ENCODE data around the gene PRR23C. TPM values are rescaled to one million over a fixed set of nuclear protein-coding genes. Genes with fewer than 3 reads are reported as not detected.

PRR23C gene
- total and polyA plus RNA-seq, 8 donors: not detected

DNA sequence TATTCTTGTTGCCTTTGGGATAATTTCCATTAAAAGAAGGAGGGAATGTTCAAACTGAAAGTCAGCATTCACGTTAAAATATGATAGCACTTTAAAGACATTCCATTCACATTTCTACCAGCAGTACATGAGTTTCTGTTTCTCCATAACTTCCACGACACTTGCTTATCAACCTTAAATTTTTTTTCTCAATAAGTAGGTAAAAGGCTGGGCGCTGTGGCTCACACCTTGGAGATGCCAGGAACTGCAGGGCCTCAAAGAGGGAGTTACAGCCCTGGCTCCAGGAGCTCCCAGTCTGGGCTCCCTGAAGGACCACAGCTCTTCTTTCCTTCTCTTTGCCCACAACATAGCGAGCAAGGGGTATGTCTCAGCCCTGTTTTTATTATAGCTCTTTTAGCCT lies 42.9 kb upstream of the PRR23C start:
- Histone ChIP-seq H3K27me3 (peaks cover 0 to 8% (median 0%) of the 10 kb centered on the region in 3 donors), H3K9me3 (peaks cover 0 to 8% (median 6%) of the 10 kb centered on the region in 4 donors), H3K36me3 (no peaks in the 10 kb centered on the region), H3K4me3 (no peak overlapping the region), H3K27ac (no peak overlapping the region), H3K4me1 (no peaks in the 10 kb centered on the region)
- intact Hi-C loops (cut with DNase I; ENCODE audit: low total_unique reads): no loop called here
- DNase-seq: no peak
- TF ChIP-seq POLR2A (IDR thresholded peaks at IDR 0.05) (no peak), POLR2AphosphoS5 (IDR thresholded peaks at IDR 0.05) (no peak), EP300 (IDR thresholded peaks at IDR 0.05) (no peak)
- TF ChIP-seq, protein P1, sequence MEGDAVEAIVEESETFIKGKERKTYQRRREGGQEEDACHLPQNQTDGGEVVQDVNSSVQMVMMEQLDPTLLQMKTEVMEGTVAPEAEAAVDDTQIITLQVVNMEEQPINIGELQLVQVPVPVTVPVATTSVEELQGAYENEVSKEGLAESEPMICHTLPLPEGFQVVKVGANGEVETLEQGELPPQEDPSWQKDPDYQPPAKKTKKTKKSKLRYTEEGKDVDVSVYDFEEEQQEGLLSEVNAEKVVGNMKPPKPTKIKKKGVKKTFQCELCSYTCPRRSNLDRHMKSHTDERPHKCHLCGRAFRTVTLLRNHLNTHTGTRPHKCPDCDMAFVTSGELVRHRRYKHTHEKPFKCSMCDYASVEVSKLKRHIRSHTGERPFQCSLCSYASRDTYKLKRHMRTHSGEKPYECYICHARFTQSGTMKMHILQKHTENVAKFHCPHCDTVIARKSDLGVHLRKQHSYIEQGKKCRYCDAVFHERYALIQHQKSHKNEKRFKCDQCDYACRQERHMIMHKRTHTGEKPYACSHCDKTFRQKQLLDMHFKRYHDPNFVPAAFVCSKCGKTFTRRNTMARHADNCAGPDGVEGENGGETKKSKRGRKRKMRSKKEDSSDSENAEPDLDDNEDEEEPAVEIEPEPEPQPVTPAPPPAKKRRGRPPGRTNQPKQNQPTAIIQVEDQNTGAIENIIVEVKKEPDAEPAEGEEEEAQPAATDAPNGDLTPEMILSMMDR (IDR thresholded peaks at IDR 0.05): no peak
- WGBS, 5 donors: 49 to 77% (median 54%) methylated on average over 4 of the region's 4 CpGs

DNA sequence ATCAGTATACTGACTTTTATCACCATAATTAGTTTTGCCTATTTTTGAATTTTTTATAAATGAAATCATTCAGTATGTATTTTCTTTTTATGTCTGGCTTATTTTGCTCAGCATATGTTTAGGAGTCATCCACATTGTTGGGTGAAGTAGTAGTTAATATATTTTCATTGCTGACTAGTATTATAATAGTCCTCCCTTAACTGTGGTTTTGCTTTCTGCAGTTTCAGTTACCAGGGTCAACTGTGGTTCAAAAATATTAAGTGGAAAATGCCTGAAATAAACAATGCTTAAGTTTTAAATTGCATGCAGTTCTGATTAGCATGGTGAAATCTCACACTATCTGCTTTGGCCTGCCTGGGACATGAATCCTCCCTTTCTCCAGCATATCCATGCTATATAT lies 39.5 kb upstream of the PRR23C start:
- H3K27ac ChIP-seq: no peak overlapping the region
- intact Hi-C loops (cut with DNase I; ENCODE audit: low total_unique reads): no loop called here
- DNase-seq: no peak
- H3K9me3 ChIP-seq: peaks cover 0 to 8% (median 6%) of the 10 kb centered on the region in 4 donors
- no peaks in the 10 kb centered on the region for H3K4me1 ChIP-seq
- H3K4me3 ChIP-seq: no peak overlapping the region
- no peaks in the 10 kb centered on the region for H3K36me3 ChIP-seq
- H3K27me3 ChIP-seq: peaks cover 0 to 4% (median 0%) of the 10 kb centered on the region in 3 donors
- TF ChIP-seq, protein P1 (IDR thresholded peaks at IDR 0.05): no peak
- no peak for TF ChIP-seq POLR2A (IDR thresholded peaks at IDR 0.05)
- TF ChIP-seq POLR2AphosphoS5 (IDR thresholded peaks at IDR 0.05): no peak
- no peak for TF ChIP-seq EP300 (IDR thresholded peaks at IDR 0.05)

DNA sequence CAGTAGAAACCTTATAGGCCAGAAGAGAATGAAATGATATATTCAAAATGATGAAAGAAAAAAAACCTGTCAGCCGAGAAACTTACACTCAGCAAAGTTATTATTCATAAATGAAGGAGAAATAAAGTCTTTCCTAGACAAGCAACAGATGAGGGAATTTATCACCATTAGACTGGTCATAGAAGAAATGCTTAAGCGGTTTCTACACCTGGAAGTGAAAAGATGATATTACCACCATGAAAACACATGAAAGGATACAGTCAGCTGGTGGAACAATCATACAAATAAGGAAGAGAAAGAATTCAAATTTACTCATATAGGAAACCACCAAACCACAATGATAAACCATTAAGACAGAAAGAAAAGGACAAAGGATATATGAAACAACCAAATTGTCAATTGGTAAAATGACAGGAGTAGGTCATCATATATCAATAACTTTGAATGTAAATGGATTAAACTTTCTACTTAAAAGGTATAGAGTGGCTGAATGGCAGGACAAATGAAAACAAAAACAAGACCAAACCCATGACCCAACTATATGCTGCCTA lies 29.9 kb upstream of the PRR23C start:
- 79 to 89% (median 81%) methylated on average over 2 of the region's 2 CpGs for WGBS, 5 donors
- Histone ChIP-seq H3K27me3 (no peaks in the 10 kb centered on the region), H3K9me3 (peaks cover 0 to 41% (median 33%) of the 10 kb centered on the region in 4 donors), H3K27ac (no peak overlapping the region), H3K36me3 (no peaks in the 10 kb centered on the region), H3K4me1 (no peaks in the 10 kb centered on the region), H3K4me3 (no peak overlapping the region)
- TF ChIP-seq POLR2A (IDR thresholded peaks at IDR 0.05): no peak
- TF ChIP-seq EP300 (IDR thresholded peaks at IDR 0.05): no peak
- no peak for TF ChIP-seq POLR2AphosphoS5 (IDR thresholded peaks at IDR 0.05)
- TF ChIP-seq, protein P1 (IDR thresholded peaks at IDR 0.05): no peak
- no peak for DNase-seq
- intact Hi-C loops (cut with DNase I; ENCODE audit: low total_unique reads): no loop called here

DNA sequence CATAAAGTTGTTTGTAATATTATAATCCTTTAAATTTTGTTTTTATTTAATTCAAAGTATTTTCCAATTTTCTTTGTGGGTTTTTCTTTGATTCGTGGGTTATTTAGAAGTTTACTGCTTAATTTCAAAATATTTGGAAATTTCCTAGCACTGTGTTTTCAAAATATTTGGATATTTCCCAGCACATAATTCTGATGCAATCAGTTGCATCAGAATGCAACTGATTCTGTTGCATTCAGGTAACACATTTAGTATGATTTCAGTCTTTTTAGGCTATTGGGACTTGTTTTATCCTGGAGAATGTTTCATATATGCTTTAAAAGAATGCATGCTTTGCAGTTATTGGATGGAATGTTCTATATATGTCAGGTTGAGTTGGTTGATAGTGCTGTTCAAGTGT lies 18.2 kb upstream of the PRR23C start:
- H3K27me3 ChIP-seq: no peaks in the 10 kb centered on the region
- no peaks in the 10 kb centered on the region for H3K9me3 ChIP-seq
- WGBS, 5 donors: 18 to 33% (median 26%) methylated on average over 1 of the region's 1 CpG
- H3K4me1 ChIP-seq: no peaks in the 10 kb centered on the region
- TF ChIP-seq, protein P1 (IDR thresholded peaks at IDR 0.05): no peak
- no peak for TF ChIP-seq POLR2AphosphoS5 (IDR thresholded peaks at IDR 0.05)
- no peak for TF ChIP-seq EP300 (IDR thresholded peaks at IDR 0.05)
- TF ChIP-seq POLR2A (IDR thresholded peaks at IDR 0.05): no peak
- no peak for DNase-seq
- no peaks in the 10 kb centered on the region for H3K36me3 ChIP-seq
- no peak overlapping the region for H3K4me3 ChIP-seq
- intact Hi-C loops (cut with DNase I; ENCODE audit: low total_unique reads): no loop called here
- H3K27ac ChIP-seq: no peak overlapping the region

Data from stomach (tissue), 9 donors.